NCI-H2196 treated with DMSO at 0.1 percent for 48 hours (cell line): ENCODE measurements around the gene F12.
A peak's percentile ranks its signal among the peaks of the same experiment; 100 is the strongest.

Source experiments
- DNase-seq: peaks from one replicate; lab custom pipeline; 2025; ENCODE audit not compliant: unreplicated experiment; lab: John Stamatoyannopoulos, UW

F12 gene

DNA sequence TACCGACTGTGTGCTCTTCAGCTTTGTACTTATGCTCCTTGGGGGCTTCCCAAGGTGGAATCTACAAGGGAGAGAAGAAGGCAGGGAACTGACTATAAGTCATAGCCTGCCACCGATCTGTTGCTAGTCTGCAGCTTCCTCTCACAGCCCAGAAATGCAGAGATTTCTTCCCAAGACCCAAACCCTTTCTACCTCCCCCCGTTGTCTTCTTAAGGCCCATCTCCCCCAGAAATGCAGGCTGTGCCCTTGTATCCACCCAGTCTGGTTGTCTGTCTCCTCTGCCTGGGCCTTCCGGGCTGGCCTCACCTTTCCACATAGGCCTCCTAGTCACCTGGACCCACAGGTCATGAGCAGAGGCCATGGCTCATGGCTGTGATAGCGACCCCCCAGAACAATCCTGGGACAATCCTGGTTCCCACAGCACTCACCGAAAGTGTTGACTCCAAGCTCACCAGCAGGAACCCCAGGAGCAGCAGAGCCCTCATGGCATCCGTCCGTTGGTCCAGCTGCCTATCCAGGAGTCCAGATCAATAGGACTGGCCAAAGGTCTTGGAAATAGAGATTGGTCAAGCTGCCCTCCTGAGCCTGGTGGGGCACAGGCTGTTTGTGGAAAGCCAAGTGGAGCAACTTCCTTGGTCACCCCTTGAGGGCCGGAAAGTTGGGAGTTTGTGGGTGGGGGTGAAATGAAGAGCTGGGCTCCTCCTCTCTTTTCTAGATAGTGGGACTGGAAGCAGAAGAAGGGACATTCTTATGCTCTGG is at the start of gene F12:
F12 (minus strand) TSS at position 522 of the 759 bp plus-strand sequence; CDS start at position 485, 37 bp downstream.
- no peak for DNase-seq

DNA sequence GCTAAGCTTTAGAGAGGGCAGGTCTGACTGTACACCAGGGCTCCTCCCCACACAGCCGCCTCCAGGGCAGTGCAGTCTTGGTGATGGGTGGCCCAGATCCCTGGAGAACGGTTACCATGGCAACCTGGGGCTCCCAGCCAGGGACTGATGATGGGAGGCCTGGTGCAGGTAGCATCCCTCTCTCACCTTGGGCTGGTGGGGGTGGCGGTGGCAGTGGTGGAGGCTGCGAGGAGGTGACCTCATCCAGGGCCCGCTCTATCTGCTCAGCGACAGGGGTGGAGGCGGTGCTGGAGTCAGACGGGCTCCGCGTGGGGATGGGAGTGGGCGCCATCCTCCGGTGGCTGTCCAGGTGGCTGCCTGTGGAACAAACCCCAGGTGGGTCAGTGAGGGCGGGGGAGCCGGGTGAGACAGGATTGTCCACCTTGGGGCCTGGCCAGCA is 49.6 kb upstream of the F12 start:
- DNase-seq, result no peak

DNA sequence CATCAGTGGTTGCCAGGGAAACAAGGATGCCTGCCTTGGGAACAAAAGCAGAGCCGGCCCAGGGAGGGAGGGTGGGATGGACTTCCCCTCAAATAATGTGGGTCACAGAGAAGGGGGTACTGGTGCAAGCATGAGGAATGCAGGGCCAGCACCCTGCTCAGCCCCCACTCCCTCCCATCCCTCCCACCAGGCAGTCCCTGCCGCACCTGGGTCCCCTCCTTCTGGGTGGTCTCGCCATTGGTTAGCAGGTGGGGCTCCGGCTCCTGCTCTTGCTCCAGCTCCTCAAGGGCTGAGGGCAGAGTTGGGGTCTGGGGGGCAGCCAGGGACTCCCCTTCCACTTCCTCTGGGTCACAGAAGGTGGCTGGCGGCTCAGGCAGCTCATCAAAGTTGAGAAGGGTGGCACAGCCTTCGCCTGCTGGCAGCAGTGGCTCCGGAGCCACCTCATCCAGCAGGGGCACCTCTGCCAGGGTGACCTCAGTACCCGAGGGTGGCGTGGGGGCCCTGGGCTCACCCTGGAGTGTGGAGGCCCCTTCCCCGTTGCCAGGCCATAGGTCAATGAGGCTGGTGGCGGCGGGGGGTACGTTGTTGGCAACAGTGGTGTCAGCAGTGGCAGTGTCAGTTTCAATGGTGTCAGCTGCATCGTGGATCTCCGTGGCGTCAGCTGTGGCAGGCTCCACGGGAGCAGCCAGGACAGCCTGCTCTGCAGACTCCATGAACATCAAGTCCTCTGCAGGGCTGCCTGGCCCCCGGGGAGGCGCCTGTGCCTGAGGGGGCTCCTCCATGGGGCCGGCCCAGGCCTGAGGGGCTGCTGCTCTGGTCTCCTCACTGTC is 48.7 kb upstream of the F12 start:
- no peak for DNase-seq

DNA sequence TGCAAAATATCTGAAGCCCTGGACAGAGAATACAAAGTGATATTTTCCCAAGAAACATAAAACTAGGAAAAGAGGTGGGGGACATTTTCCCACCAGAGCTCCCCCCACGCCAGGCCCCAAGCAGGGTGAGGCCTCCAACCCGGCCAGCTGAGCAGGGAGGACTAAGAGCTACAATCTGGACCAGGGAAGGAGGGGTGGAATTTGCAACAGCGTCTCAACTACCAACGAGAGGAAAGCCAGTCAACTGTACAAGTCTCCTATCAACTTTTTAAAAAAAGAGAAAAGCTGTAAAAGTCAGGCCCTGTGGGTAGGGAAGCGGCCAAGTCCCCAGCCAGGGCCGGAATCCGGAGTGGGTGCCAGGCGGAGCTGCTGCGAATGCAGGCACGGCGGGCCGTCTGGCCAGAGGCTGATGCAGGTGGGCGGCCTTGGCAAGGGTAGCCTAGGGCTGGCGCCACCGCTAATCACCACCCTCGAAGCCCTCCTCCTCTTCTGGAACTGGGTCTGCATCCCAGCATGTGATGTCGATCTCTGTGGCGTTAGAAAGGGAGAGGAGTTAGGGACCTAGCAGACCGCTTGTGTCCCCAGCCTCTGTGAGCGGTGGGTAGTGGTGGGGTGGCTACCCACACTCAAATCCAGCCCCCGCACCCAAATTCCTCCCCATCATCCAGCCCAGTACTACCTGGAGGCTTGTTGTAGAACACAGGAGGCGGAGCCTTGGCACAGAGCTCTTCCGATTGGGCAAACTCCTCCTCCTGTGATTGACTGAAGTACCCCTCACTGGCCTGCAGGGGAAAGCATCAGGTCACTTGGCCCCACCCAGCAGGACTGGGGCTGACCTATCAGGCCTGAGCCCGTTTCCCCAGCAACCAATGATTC is 47.9 kb upstream of the F12 start:
- peak; percentile 98 for DNase-seq

DNA sequence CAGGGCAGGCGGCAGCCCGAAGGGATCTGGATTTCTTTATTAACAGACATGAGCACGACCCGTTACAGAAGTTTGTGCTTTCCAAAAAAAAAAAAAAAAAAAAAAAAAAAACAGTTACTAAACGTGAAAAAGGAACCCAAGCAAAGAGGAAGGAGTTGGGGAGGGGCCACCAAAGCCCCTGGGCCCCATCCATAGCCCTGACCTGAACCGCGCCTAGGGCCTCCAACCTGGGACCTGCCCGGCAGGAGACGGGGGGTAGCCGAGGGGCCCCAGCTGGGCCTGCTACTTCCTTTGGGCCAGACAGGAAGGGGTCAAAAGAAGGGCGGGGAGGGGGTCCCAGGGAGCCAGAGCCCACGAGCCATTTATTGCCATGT is 47.2 kb upstream of the F12 start:
- DNase-seq, result no peak

DNA sequence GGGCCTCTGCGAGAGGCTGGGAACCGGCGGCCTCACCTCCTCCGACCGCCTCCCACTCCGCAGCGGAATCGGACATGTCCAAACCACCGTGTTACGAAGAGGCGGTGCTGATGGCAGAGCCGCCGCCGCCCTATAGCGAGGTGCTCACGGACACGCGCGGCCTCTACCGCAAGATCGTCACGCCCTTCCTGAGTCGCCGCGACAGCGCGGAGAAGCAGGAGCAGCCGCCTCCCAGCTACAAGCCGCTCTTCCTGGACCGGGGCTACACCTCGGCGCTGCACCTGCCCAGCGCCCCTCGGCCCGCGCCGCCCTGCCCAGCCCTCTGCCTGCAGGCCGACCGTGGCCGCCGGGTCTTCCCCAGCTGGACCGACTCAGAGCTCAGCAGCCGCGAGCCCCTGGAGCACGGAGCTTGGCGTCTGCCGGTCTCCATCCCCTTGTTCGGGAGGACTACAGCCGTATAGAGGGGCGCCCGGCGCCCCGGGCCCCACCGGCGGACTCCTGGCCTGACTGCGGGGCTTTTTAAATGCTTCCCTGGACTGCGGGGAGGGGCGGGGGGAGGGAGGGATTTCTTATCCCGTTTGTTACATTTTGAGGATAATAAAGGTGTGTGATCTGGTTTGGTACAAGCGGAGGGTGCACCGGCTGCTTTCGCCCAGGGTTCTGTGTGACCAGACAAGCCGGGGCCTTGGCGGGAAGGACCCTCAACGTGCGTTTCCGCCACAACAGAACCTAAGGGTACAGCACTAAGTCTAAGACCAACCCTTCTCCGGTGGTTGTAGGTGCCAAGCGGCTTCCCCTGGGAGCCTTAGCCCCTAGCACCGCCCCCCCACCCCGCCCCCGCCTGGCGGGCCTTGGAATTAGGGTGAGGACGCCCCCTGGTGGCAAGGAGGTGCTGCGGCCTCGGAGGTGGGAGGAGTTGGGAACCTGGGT is 46.6 kb upstream of the F12 start:
- peak; percentile 86 for DNase-seq

DNA sequence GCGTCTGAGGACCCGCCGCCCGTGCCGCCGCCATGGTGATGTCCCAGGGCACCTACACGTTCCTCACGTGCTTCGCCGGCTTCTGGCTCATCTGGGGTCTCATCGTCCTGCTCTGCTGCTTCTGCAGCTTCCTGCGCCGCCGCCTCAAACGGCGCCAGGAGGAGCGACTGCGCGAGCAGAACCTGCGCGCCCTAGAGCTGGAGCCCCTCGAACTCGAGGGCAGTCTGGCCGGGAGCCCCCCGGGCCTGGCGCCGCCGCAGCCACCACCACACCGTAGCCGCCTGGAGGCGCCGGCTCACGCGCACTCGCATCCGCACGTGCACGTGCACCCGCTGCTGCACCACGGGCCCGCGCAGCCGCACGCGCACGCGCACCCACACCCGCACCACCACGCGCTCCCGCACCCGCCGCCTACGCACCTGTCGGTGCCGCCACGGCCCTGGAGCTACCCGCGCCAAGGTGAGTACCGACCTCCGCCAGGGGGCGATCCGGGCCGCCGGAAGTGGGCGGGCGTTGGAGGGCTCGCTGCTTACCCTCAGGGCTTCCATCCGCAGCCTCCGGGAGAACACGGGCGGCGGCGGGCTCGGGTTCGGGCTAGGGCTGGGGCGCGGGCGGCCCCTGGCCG is 45.8 kb upstream of the F12 start:
- DNase-seq, result peak; percentile 85

DNA sequence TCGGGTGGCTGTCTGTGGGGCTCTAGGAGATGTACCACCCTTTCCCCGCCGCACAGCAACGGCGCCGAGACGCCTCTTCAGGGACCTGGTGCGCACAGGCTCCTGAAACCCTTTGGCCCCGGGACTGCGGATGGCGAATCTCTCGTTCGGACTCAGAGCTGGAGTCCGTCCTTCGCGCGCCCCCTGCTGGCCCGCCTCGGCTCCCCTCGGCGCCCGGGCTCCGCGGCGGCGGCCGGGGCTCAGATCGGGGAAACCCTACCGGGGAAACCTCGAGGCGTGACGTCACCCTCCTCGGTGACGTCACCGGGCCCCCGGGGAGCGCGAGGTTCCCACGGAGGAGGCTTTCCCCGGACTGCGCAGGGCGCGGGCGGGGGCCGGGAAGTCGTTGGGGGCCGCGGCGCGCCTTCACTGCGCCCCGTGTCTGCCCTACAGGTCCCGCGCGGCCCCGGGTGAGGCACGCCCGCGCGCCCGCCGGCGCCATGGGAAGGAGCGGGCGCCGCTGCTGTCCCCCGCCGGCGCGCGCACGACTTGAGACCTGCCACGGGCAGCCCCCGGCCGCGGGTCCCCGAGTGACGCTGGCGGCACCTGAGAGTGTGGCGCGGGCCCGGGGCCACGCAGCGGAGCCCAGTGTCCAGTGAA is 45.2 kb upstream of the F12 start:
- DNase-seq, result peak; percentile 76

DNA sequence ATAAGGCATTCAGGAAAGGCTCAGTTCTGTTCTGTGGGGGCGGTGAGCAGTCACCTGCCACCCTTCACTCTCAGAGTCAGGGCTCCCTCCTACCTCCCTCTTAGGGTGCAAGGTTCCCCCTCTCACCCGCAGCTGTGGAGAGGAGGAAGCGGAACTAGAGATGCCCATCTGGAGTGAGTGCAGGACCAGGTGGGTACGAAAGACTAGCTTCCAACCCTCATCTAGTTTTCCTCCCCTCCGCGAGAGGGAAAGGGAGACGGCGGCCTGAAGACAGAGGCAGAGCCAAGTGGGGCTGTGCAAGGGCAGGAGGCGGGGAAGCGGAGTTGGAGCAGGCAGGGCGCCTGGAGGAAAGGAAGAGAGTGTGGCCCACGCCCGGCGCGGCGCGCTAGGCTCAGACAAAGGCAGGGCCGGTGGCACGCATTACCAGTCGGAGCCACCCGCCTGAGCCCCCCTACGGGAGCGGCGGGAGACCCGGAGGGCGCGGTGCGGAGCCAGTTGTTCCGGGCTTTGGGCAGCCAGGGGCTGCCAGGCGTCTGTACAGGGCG is 44.6 kb upstream of the F12 start:
- no peak for DNase-seq

DNA sequence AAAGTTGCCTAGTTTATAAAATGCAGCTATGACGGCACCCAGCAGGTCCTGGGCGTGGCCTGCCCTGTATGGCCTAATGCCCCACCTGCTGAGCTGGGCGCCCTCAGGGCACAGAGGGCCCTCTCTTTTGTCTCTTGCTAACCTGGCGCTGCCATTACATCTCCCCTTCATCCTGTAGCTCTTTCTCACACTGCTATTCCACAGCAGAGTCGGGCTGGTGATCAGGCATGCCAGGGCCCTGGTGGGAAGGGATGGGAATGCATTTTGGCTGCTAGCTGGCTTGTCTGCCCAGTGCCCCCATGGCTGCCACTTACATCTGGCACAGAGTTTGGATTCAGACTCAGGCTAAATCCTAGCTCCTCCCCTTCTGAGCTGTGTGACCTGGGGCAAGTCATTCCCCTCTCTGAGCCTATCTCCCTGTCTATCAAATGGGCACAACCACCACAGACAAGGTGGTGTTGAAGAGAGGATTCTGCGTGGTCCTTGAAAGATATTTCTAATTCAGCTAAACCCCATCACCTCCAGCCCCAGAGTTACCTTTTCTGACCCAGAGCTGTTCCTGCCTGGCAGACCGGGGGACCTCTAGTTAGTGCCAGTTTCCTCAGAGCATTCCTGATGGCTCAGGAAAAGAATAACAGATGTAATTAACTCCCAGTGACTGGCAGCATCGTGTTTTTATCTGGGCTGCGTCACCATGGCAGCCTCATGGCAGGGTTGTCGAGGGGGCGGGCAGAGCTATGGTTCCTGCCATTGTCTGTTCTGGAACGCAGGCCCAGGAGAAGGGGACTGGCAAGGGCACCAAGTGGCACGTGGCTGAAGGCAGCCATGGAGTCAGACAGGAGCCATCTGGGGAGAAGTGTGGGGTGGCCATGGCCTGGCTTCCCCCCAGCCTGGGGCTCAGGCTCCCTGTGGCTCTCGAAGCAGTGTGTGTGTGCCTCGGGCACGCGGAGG is 43.6 kb upstream of the F12 start:
- no peak for DNase-seq

DNA sequence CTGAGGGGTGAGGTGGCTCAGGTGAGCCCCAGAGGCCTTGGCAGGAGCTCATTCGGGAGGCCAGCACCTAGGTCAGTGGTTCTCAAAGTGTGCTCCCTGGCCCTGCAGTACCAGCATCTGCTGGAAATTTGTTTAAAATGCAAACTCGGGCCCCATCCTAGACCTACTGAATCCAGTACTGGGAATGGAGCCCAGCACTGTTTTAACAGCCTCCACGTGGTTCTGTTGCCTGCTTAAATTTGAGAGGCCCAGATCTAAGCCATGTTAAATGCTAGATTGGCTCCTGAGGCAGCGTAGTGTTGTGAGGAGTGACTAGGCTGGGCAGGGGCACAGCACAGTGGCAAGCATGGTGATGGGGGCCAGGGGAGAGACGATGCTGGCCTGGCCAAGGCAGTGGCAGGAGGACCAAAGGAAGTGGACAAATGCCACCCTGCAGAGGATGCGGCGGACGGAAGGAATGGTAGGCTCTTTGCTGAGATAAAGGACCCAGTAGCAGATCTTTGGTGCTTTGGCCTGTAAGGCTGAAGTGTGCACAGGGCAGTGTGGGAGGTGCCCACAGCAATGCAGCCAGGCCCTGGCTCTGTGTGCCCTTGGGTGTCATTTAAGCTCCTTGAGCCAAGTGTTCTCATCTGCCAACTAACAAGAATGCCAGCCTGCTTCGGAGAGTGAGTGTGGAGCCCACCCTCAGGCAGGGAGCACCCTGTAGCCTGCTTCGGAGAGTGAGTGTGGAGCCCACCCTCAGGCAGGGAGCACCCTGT is 41.5 kb upstream of the F12 start:
- DNase-seq, result no peak

DNA sequence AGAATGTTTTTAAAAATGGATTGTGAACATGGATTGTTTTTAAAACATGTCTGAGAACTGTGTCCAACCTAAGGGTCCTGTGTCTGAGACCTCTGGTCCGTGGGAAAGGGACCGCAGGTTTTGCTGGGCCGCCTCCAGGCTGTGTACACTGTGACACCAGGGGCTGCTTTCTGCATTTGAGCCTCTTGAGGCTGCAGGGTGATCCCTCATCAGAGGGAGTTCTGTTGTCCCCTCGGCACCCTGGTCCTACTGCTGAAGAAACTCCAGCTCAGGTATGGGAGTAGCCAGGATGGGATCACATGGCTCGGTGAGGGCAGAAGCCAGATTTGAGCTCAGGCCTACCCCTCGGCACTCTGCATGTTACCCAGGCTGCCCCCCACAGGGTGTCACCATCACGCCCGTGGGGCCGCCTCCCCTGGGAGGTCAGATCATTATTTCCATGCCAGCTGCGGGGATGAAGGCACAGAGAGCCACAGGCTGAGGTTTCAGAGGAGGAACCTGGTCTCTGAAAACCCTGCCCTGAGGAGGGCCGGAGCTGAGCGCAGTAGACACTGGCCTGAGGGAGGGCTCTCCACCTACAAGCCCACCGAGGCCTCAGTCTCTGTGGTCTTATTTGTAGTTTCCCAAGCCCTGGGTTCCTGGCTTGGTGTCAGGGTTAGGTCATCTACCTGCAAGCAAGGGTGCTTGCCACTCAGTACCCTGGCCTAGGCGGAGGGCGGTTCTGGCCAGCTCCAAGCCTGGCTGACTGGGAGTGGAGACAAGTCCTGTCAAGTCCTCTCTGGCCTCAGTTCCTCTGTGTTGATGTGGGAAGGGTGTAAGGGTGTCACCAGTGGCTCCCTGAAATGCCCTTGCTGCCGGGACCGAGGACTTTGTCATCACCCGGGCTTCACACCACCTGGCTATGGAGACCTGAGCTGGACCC is 40.0 kb upstream of the F12 start:
- DNase-seq, result no peak

DNA sequence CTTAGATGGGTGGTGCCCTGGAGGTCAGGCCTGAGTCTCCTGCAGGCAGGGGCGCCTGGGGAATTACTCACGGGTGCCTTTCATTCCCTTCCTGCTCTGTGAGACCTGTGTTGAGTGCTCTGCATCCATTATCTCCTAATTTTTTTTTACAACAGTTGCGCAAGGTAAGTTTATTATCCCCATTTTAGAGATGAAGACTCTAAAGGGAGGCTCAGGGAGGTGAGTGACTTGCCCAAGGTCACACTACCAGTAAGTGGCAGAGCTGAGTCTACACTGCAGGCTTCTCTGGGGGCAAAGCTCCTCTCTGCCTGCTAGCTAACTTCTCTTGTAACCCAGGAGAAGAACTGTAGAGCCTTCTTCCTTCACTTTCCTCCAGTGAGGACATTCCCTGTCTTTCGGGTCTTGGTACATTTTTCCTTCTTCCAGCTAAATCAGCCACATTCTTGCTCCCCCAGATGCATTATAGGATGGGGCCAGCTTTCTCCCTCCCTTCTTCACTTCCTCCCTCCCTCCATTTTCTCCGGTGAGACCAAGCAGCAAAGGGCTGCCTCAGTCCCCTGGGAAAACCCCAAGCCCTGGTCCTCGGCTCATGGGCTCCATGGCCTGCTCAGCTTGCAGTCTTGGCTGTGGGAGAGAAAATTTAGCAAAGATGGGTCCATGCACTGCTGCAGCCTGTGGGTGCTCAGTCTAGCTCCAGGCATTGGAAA is 39.0 kb upstream of the F12 start:
- DNase-seq, result no peak

DNA sequence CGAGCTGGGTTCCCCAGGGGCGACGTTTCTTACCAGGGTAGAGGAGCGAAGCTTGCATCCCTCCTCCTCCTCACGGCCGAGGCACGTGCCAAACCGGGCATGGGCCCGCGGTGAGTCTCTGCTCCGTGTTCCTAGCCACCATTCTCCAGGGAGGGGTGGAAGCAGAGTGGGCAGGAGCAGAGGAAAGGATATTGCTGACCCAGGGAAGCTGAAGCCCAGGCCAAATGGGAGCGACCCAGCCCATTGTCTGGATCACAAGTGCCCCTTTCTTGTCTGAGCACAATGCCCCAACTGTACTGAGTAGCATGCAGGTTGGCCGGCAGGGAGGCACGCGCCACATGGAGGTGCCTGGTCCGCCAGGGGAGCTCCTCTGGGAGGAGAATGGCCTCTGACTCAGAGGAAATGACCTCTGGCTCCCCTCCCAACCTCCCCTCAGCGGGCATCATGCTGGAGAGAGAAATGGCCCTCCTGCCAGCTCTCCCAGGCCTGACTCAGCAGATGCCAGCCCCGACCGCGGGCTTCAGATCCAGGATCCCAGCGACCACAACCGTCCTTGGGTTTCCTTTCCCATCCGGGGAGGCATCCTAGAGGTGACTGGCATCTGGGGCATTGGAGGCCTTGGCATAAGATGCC is 38.4 kb upstream of the F12 start:
- DNase-seq, result peak; percentile 79

DNA sequence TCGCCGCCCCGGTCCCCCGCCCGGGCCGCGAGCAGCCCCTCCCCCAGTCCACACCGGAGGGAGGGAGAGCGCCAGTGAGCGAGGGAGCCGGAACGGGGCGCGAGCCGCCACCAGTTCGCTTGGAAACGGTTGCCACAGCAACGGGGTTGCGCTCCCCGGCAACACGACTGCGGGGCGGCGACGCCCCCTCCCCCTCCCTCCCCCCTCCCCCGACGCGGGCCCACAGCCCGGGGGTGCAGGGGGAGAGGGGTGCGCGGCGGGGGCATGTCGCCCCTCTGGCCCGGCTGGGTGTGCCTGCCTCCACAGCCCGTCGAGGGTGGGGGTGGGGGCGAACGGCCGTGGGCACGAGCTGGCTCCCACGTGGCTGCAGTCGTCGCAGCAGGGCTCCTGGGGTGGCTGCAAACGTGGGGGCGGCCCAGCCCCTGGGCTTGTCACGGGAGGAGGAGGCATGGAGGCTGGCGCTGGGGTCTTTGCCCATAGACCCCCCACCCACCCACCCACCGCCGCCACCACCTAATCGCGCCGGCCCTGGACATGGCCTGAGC is 37.8 kb upstream of the F12 start:
- DNase-seq, result peak; percentile 69
